ENCODE data around the gene ELP1. TPM values are rescaled to one million over a fixed set of nuclear protein-coding genes. Genes with fewer than 3 reads are reported as not detected.
"Not testable (repeated sequence)": the region's sequence is repeated elsewhere in the genome, so short reads cannot be mapped to it uniquely, and the experiment has no call there.

ELP1 gene
- total RNA-seq, 1 experiment from 2014 or later = 36.9 TPM

DNA sequence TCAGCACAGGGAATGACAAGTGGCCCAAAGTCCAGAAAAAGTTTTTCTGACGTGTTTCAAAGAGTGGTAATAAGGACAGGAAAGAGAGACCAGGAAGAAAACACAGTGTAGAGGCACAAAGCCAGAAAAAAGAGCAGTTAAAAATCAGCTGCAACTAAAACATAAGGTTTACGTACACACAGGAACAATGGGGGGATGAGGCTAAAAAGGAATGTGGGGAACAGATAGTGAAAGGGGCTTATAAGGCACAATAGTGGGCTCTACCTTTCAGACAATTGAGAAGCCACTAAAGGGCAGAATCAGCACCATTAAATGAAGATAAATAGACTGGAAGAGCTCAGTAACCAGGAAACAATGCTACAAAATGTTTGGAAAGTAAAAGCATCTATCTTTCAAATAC, 5.5 kb downstream of the ELP1 start:
- Mint-ChIP-seq H3K9me3 (ENCODE audit: unreplicated experiment) (no peaks in the 10 kb centered on the region), H3K4me1 (ENCODE audit: insufficient read depth, unreplicated experiment) (peaks cover 14% of the 10 kb centered on the region), H3K27me3 (ENCODE audit: insufficient read depth, unreplicated experiment) (no peaks in the 10 kb centered on the region), H3K4me3 (ENCODE audit: unreplicated experiment) (no peak overlapping the region), H3K27ac (ENCODE audit: low read depth, unreplicated experiment) (no peak overlapping the region), H3K36me3 (ENCODE audit: insufficient read depth, unreplicated experiment) (peaks cover 75% of the 10 kb centered on the region)
- no peak for DNase-seq (ENCODE audit: unreplicated experiment)
- BruUV-seq (replicated peaks) = no TSS peak
- TF ChIP-seq, protein P1, sequence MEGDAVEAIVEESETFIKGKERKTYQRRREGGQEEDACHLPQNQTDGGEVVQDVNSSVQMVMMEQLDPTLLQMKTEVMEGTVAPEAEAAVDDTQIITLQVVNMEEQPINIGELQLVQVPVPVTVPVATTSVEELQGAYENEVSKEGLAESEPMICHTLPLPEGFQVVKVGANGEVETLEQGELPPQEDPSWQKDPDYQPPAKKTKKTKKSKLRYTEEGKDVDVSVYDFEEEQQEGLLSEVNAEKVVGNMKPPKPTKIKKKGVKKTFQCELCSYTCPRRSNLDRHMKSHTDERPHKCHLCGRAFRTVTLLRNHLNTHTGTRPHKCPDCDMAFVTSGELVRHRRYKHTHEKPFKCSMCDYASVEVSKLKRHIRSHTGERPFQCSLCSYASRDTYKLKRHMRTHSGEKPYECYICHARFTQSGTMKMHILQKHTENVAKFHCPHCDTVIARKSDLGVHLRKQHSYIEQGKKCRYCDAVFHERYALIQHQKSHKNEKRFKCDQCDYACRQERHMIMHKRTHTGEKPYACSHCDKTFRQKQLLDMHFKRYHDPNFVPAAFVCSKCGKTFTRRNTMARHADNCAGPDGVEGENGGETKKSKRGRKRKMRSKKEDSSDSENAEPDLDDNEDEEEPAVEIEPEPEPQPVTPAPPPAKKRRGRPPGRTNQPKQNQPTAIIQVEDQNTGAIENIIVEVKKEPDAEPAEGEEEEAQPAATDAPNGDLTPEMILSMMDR (IDR thresholded peaks at IDR 0.05; ENCODE audit: unreplicated experiment) = no peak
- intact Hi-C loops (cut with micrococcal nuclease) = no loop called here
- CTCF ChIA-PET = interaction anchor here (0.6 kb wide), 1 partner anchor 83 kb away, joined by 5 read pairs; no protein-coding TSS in a partner anchor
- POLR2A ChIA-PET = interaction anchor here (0.8 kb wide), 1 partner anchor 9 kb away, joined by 3 read pairs; no protein-coding TSS in a partner anchor

DNA sequence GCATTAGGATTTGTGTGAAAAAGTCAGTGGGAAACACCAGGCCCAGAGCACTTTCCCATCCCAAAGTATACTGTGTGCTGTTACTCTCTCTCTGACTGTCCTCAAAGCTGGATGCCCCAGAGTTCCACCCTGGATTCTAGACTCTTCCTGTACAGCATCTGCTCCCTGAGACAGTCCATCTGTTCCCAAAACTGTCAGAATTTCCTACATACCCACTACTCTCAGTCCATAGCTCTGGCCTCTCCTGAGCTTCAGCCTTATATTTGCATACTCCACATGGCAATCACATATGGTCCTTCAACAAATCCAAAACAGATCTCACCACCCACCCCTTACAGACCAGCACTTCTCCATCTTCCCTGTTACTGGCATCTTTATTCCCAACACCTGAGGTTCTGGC, 9.5 kb downstream of the ELP1 start:
- H3K27ac Mint-ChIP-seq (ENCODE audit: low read depth, unreplicated experiment) = peak overlapping the region; percentile 13
- no peaks in the 10 kb centered on the region for H3K4me1 Mint-ChIP-seq (ENCODE audit: insufficient read depth, unreplicated experiment)
- ChIA-PET POLR2A (no interaction called here), CTCF (interaction anchor here (0.7 kb wide), 1 partner anchor 8 kb away, joined by 3 read pairs; no protein-coding TSS in a partner anchor)
- no peaks in the 10 kb centered on the region for H3K9me3 Mint-ChIP-seq (ENCODE audit: unreplicated experiment)
- TF ChIP-seq, protein P1 (IDR thresholded peaks at IDR 0.05; ENCODE audit: unreplicated experiment) = no peak
- H3K36me3 Mint-ChIP-seq (ENCODE audit: insufficient read depth, unreplicated experiment) = peaks cover 90% of the 10 kb centered on the region
- DNase-seq (ENCODE audit: unreplicated experiment) = no peak
- no TSS peak for BruUV-seq (replicated peaks)
- no peaks in the 10 kb centered on the region for H3K27me3 Mint-ChIP-seq (ENCODE audit: insufficient read depth, unreplicated experiment)
- no peak overlapping the region for H3K4me3 Mint-ChIP-seq (ENCODE audit: unreplicated experiment)
- intact Hi-C loops (cut with micrococcal nuclease) = no loop called here

DNA sequence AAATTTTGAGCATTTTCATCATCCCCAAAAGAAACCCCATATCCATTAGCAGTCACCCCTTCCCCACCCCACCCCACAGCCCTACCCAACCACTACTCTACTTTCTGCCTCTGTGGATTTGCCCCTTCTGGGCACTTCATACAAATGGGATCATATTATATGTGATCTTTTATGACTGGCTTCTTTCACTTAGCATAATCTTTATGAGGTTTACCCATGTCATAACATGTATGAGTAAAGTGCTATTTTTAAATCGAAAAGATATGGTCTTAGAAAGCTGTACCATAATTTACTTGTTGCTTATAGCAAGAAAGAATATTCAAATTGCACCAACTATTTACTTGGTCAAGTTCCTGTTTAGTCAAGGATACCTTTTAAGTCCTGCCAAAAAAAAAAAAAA, 12.7 kb downstream of the ELP1 start:
- Mint-ChIP-seq H3K4me1 (ENCODE audit: insufficient read depth, unreplicated experiment) (no peaks in the 10 kb centered on the region), H3K27ac (ENCODE audit: low read depth, unreplicated experiment) (no peak overlapping the region), H3K36me3 (ENCODE audit: insufficient read depth, unreplicated experiment) (peaks cover 92% of the 10 kb centered on the region), H3K4me3 (ENCODE audit: unreplicated experiment) (no peak overlapping the region), H3K9me3 (ENCODE audit: unreplicated experiment) (no peaks in the 10 kb centered on the region), H3K27me3 (ENCODE audit: insufficient read depth, unreplicated experiment) (no peaks in the 10 kb centered on the region)
- intact Hi-C loops (cut with micrococcal nuclease) = no loop called here
- CTCF ChIA-PET = no interaction called here
- no TSS peak for BruUV-seq (replicated peaks)
- DNase-seq (ENCODE audit: unreplicated experiment) = no peak
- TF ChIP-seq, protein P1 (IDR thresholded peaks at IDR 0.05; ENCODE audit: unreplicated experiment) = no peak
- POLR2A ChIA-PET = interaction anchor here (0.8 kb wide), 2 partner anchors 13 to 53 kb away, joined by 3 read pairs; partner anchors contain the start of genes ABITRAM and ELP1

DNA sequence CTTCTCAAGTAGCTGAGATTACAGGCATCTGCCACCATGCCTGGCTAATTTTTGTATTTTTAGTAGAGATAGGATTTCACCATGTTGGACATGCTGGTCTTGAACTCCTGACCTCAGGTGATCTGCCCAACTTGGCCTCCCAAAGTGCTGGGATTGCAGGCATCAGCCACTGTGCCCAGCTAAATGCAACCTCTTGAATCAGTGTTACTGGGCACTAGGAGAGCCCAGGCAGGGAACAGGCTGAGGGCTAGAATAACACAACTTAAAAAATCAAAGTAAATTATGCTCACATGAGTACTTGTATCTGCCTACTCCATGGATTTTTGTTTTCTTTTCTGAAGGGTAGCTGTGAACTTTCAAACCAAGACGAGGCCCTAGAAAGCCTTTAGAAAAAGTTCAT, 13.5 kb downstream of the ELP1 start:
- intact Hi-C loops (cut with micrococcal nuclease); DNase-seq (ENCODE audit: unreplicated experiment); CTCF ChIA-PET; BruUV-seq (replicated peaks); H3K4me1 Mint-ChIP-seq (ENCODE audit: insufficient read depth, unreplicated experiment); H3K9me3 Mint-ChIP-seq (ENCODE audit: unreplicated experiment); H3K27ac Mint-ChIP-seq (ENCODE audit: low read depth, unreplicated experiment); H3K27me3 Mint-ChIP-seq (ENCODE audit: insufficient read depth, unreplicated experiment); H3K4me3 Mint-ChIP-seq (ENCODE audit: unreplicated experiment): not testable (repeated sequence)
- POLR2A ChIA-PET = interaction anchor here (0.6 kb wide), 1 partner anchor 99 kb away, joined by 3 read pairs; no protein-coding TSS in a partner anchor
- H3K36me3 Mint-ChIP-seq (ENCODE audit: insufficient read depth, unreplicated experiment) = peaks cover 92% of the 10 kb centered on the region

DNA sequence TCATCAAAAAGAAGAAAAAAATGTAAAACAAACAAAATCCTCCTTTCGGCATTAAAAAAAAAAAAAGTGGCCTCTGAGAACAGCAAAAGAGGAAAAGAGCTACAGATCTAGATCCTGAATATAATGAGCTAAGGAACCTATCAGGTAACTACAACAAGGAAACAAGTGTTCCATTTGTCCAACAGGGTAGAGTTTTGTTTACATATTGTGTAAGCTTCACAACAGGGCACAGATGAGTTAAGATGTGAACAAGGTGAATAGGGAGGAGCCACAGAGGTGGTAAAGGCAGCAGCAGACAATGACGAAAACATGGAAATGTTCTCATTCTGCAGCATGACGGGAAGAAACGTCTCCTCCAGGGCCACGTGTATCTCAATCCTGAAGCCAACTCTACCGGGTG, 14.4 kb downstream of the ELP1 start:
- no TSS peak for BruUV-seq (replicated peaks)

More for the DNA sequence above, 14.4 kb downstream of the ELP1 start:
- H3K4me3 Mint-ChIP-seq (ENCODE audit: unreplicated experiment) = no peak overlapping the region
- ChIA-PET CTCF (interaction anchor here (0.6 kb wide), 1 partner anchor 48 kb away, joined by 3 read pairs; no protein-coding TSS in a partner anchor), POLR2A (interaction anchor here (0.6 kb wide), 1 partner anchor 9 kb away, joined by 3 read pairs; no protein-coding TSS in a partner anchor)
- no peak overlapping the region for H3K27ac Mint-ChIP-seq (ENCODE audit: low read depth, unreplicated experiment)
- H3K27me3 Mint-ChIP-seq (ENCODE audit: insufficient read depth, unreplicated experiment) = no peaks in the 10 kb centered on the region
- intact Hi-C loops (cut with micrococcal nuclease) = no loop called here
- peaks cover 87% of the 10 kb centered on the region for H3K36me3 Mint-ChIP-seq (ENCODE audit: insufficient read depth, unreplicated experiment)
- no peak for DNase-seq (ENCODE audit: unreplicated experiment)
- no peaks in the 10 kb centered on the region for H3K4me1 Mint-ChIP-seq (ENCODE audit: insufficient read depth, unreplicated experiment)
- TF ChIP-seq, protein P1 (IDR thresholded peaks at IDR 0.05; ENCODE audit: unreplicated experiment) = no peak
- H3K9me3 Mint-ChIP-seq (ENCODE audit: unreplicated experiment) = no peaks in the 10 kb centered on the region
